PC-3 (cell line): Measurements from ENCODE around the gene TPPP3. TPM values are rescaled to one million over a fixed set of nuclear protein-coding genes. Genes with fewer than 3 reads are reported as not detected.

Experiments
- ATAC-seq: fragments of 200-7000 bp; cut with Tn5 transposase; 2 replicates; pipeline ENCODE4 v1.9.1; 2020; ENCODE audit warnings: mild to moderate bottlenecking, moderate library complexity
- BruUV-seq: library from RNA; stranded (reverse); fragments of 400-500 nt; replicated peaks from 2 replicates; lab custom pipeline; 2021; lab: Mats Ljungman, UMichigan
- CTCF ChIA-PET: fragments of 300-600 bp; sonication (Branson Sonifier 250); formaldehyde crosslinking; loops from one replicate; lab custom pipeline; 2022; ENCODE audit warnings: antibody characterized with exemption; lab: Charles Lee
- POLR2A ChIA-PET: fragments of 300-600 bp; sonication (Branson Sonifier 250); formaldehyde crosslinking; loops from one replicate; lab custom pipeline; 2022; ENCODE audit warnings: antibody characterized with exemption; ENCODE audit not compliant: unreplicated experiment; lab: Charles Lee
- DNase-seq: peaks from one replicate; pipeline ENCODE4 v3.0.0-alpha.2; 2015
- H2AFZ ChIP-seq: fragments of 300-600 bp; sonication (generic); 2 replicates; pipeline ENCODE4 v1.6.0; 2016; ENCODE audit warnings: antibody characterized with exemption, low read length
- H3F3A ChIP-seq: fragments of 300-600 bp; sonication (generic); one replicate; pipeline ENCODE4 v1.6.0; 2017; ENCODE audit warnings: antibody characterized with exemption, low read length, control low read depth, mild to moderate bottlenecking; ENCODE audit not compliant: unreplicated experiment
- H3K27ac ChIP-seq: fragments of 300-600 bp; sonication (generic); 2 replicates; pipeline ENCODE4 v1.5.1; 2016; ENCODE audit warnings: mild to moderate bottlenecking, low read length
- H3K27me3 ChIP-seq: fragments of 300-600 bp; sonication (generic); 2 replicates; pipeline ENCODE4 v1.6.1; 2016; ENCODE audit warnings: low read length, mixed read lengths
- H3K36me3 ChIP-seq: fragments of 300-600 bp; sonication (generic); 2 replicates; pipeline ENCODE4 v1.6.1; 2016; ENCODE audit warnings: low read depth, mixed run types, low read length, mixed read lengths
- H3K4me1 ChIP-seq: fragments of 300-600 bp; sonication (generic); 2 replicates; pipeline ENCODE4 v1.5.1; 2016; ENCODE audit warnings: low read length; ENCODE audit not compliant: insufficient read depth
- H3K4me2 ChIP-seq: fragments of 300-600 bp; sonication (generic); 2 replicates; pipeline ENCODE4 v1.6.0; 2016; ENCODE audit warnings: low read length
- H3K4me3 ChIP-seq: fragments of 300-600 bp; sonication (generic); 2 replicates; pipeline ENCODE4 v1.5.1; 2016; ENCODE audit warnings: mild to moderate bottlenecking, low read length, mixed read lengths
- H3K79me2 ChIP-seq: fragments of 300-600 bp; sonication (generic); 2 replicates; pipeline ENCODE4 v1.6.1; 2017; ENCODE audit warnings: low read length, mixed read lengths
- H3K9ac ChIP-seq: fragments of 300-600 bp; sonication (generic); 2 replicates; pipeline ENCODE4 v1.6.0; 2016; ENCODE audit warnings: mild to moderate bottlenecking, low read length
- H3K9me2 ChIP-seq: fragments of 300-600 bp; sonication (generic); replicated peaks from 2 replicates; pipeline ENCODE4 v1.6.1; 2016; ENCODE audit warnings: mixed run types, low read length, mixed read lengths
- H3K9me3 ChIP-seq: fragments of 300-600 bp; sonication (generic); 2 replicates; pipeline ENCODE4 v1.6.1; 2016; ENCODE audit warnings: low read length, mixed read lengths
- H4K20me1 ChIP-seq: fragments of 300-600 bp; sonication (generic); 2 replicates; pipeline ENCODE4 v1.6.1; 2016; ENCODE audit warnings: low read length, mixed read lengths
- CTCF ChIP-seq: fragments of 300-600 bp; sonication (generic); conservative IDR thresholded peaks from 2 replicates; pipeline ENCODE4 v1.5.1; 2017; ENCODE audit warnings: antibody characterized with exemption, low read depth, mild to moderate bottlenecking, low read length
- EZH2 ChIP-seq: fragments of 300-600 bp; sonication (generic); IDR thresholded peaks from one replicate; pipeline ENCODE4 v1.6.1; 2017; ENCODE audit warnings: antibody characterized with exemption, mild to moderate bottlenecking, low read length; ENCODE audit not compliant: unreplicated experiment
- EZH2phosphoT487 ChIP-seq: fragments of 300-600 bp; sonication (generic); IDR thresholded peaks from 2 replicates; pipeline ENCODE4 v1.6.1; 2018; ENCODE audit warnings: mild to moderate bottlenecking, antibody characterized with exemption, low read length, borderline replicate concordance
- intact Hi-C: fragments of 100-400 bp; cut with micrococcal nuclease; formaldehyde crosslinking; loops from 2 replicates; pipeline ENCODE4 v1.9.0; 2023
- total RNA-seq: library from RNA; depleted of rRNA; stranded (reverse); fragments of >200 nt; gene quantifications from 2 replicates; pipeline ENCODE4 v1.2.3, GENCODE V29; 2014

TPPP3 gene
- total RNA-seq, 1 experiment from 2014 or later = not detected

DNA sequence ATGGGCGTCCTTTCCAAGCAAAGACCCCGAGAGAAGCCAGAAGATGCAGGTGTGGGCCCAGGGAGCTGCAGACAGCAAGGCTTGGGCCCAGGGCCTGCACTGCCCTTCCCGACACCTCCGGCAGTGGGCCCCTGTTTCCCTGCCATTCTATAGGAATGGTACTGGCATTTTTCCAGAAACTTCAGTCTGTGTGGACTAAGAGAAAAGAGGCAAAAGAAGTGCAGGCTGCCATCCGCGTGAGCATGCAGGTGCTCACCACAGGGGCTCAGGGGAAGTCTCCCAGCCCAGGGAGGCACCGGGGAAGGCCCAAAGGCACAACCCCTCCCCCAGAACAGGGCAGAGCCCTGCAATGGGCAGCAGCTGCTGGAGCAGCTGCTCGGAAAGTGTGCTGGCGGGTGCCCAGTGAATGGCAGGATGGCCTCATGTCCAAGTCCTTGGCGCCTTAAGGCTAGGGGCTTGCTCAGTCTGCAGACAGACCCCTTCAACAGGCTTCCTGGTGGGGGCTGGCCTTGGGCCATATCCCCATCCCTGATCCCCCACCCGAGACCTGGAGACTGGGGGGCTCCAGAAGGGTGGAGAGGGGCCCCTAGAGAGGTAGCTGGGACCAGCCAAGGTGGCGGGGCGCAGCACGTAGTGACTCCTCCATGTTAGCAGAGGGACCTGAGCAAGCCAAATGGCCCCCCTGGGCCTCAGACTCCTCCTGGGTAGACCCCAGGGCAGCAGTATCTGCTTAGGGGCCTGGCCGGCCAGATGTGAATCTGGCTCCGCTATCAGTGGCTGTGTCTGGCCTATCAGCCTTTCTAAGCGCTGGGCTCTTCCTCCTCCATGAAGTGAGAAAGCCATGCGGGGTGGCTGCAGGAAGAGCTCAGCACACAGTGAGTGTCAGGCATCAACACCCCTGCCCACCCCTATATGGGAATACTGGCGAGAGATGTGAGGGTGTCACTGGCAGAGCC is 6.7 kb upstream of the TPPP3 start:
- DNase-seq (no peak), ATAC-seq (no peak; the same call in 1 of the 2 replicates)
- peaks cover 18% of the 10 kb centered on the region for H3K4me1 ChIP-seq
- POLR2A ChIA-PET = no interaction called here
- H4K20me1 ChIP-seq = no peaks in the 10 kb centered on the region
- no peak overlapping the region for H2AFZ ChIP-seq
- H3K9ac ChIP-seq = no peak overlapping the region
- BruUV-seq = no TSS peak
- no peaks in the 10 kb centered on the region for H3K9me3 ChIP-seq
- CTCF ChIA-PET = interaction anchor here (0.5 to 1.0 kb wide), 6 partner anchors 49 to 153 kb away, joined by 3 to 7 read pairs (median 4); partner anchors contain the start of gene FHOD1
- H3K79me2 ChIP-seq = no peaks in the 10 kb centered on the region
- H3K27me3 ChIP-seq = no peaks in the 10 kb centered on the region
- H3K9me2 ChIP-seq = no peaks in the 10 kb centered on the region
- no peak overlapping the region for H3K27ac ChIP-seq
- H3K4me3 ChIP-seq = no peak overlapping the region
- no peak overlapping the region for H3K4me2 ChIP-seq
- H3F3A ChIP-seq = no peaks in the 10 kb centered on the region
- no peak for TF ChIP-seq EZH2phosphoT487
- TF ChIP-seq CTCF = 0 out of 2 replicates have a peak, but pooled peaks have one; percentile 15
- TF ChIP-seq EZH2 = no peak
- no peaks in the 10 kb centered on the region for H3K36me3 ChIP-seq
- intact Hi-C loops = loop anchor here (10.0 kb wide), 1 partner anchor 55 kb away; no protein-coding TSS in a partner anchor

- ChIA-PET POLR2A (no interaction called here), CTCF (interaction anchor here (0.5 to 1.0 kb wide), 5 partner anchors 49 to 152 kb away, joined by 4 to 7 read pairs (median 5); partner anchors contain the start of gene FHOD1)
- Histone ChIP-seq H3K27ac (no peak overlapping the region), H3F3A (no peaks in the 10 kb centered on the region), H3K4me3 (no peak overlapping the region), H3K9ac (no peak overlapping the region), H3K36me3 (no peaks in the 10 kb centered on the region), H3K27me3 (no peaks in the 10 kb centered on the region), H3K79me2 (no peaks in the 10 kb centered on the region), H3K9me2 (no peaks in the 10 kb centered on the region), H4K20me1 (no peaks in the 10 kb centered on the region), H3K4me1 (peaks cover 11% of the 10 kb centered on the region), H2AFZ (no peak overlapping the region), H3K4me2 (no peak overlapping the region), H3K9me3 (no peaks in the 10 kb centered on the region)
- ATAC-seq (peak; percentile 62), DNase-seq (peak; percentile 17)
- no TSS peak for BruUV-seq
- no peak for TF ChIP-seq EZH2phosphoT487
- peak; percentile 66 for TF ChIP-seq CTCF
- TF ChIP-seq EZH2 = no peak
- intact Hi-C loops = loop anchor here (10.0 kb wide), 1 partner anchor 54 kb away; no protein-coding TSS in a partner anchor
Observed at GRCh38 chr16:67399218-67399733, 6.0 kb upstream of the TPPP3 start.
